Naive thymus-derived CD4-positive, alpha-beta T cell (primary cell): ENCODE data around the gene PARL. TPM values are rescaled to one million over a fixed set of nuclear protein-coding genes. Genes with fewer than 3 reads are reported as not detected.

ENCODE experiments used
- ATAC-seq: fragments of 150-1000 bp; cut with Tn5 transposase; 2 replicates; pipeline ENCODE4 v1.10.0; 2021; ENCODE audit warnings: mild to moderate bottlenecking, moderate library complexity
- CTCF ChIA-PET: fragments of 350-600 bp; sonication (Branson Sonifier 250); formaldehyde crosslinking; loops from one replicate; lab custom pipeline; 2021; ENCODE audit warnings: antibody characterized with exemption; lab: Charles Lee
- POLR2A ChIA-PET: fragments of 350-600 bp; sonication (Branson Sonifier 250); formaldehyde crosslinking; loops from one replicate; lab custom pipeline; 2021; ENCODE audit warnings: antibody characterized with exemption, inconsistent platforms; lab: Charles Lee
- DNase-seq, 9 donors: peaks; one replicate each; pipeline versions ENCODE4 v3.0.0 to v3.0.0-alpha.2; 2020 to 2022; ENCODE audit warnings: mixed read lengths in 1 of 9
- H3K27ac ChIP-seq: one replicate; pipeline ENCODE4 v1.7.0; 2013; ENCODE audit warnings: mild to moderate bottlenecking, low read depth, low read length, moderate library complexity
- H3K27me3 ChIP-seq, 2 donors: one replicate each; pipeline ENCODE4 v1.7.0; 2013; ENCODE audit warnings: low read length in 2 of 2, mild to moderate bottlenecking in 2 of 2, moderate library complexity in 2 of 2; ENCODE audit not compliant: control insufficient read depth in 2 of 2, insufficient read depth in 2 of 2
- H3K36me3 ChIP-seq, 3 experiments: 1 replicate in 2 of 3; 2 replicates in 1 of 3; pipeline ENCODE4 v1.7.0; 2013; ENCODE audit warnings: low read length in 3 of 3, mild to moderate bottlenecking in 3 of 3, moderate library complexity in 1 of 3; ENCODE audit not compliant: insufficient read depth in 3 of 3, control insufficient read depth in 2 of 3
- H3K4me1 ChIP-seq, 2 donors: one replicate each; pipeline ENCODE4 v1.7.0; 2013; ENCODE audit warnings: low read length in 2 of 2, mild to moderate bottlenecking in 2 of 2, moderate library complexity in 1 of 2; ENCODE audit not compliant: control insufficient read depth in 2 of 2, insufficient read depth in 2 of 2
- H3K4me3 ChIP-seq: 2 replicates; pipeline ENCODE4 v1.7.0; 2013; ENCODE audit warnings: mild to moderate bottlenecking, low read length
- H3K9me3 ChIP-seq, 3 experiments: 1 replicate in 2 of 3; 2 replicates in 1 of 3; pipeline ENCODE4 v1.7.0; 2013; ENCODE audit warnings: low read length in 3 of 3; ENCODE audit not compliant: control insufficient read depth in 2 of 3
- H3K27ac Mint-ChIP-seq, 9 donors: one replicate each; pipeline ENCODE4 v1.8.0; 2020 to 2022; ENCODE audit warnings: mixed read lengths in 9 of 9, mild to moderate bottlenecking in 8 of 9, moderate library complexity in 5 of 9, inconsistent platforms in 2 of 9
- H3K27me3 Mint-ChIP-seq, 5 donors: one replicate each; pipeline ENCODE4 v1.8.0; 2021 to 2022; ENCODE audit warnings: mixed read lengths in 5 of 5, mild to moderate bottlenecking in 1 of 5
- H3K36me3 Mint-ChIP-seq, 5 donors: one replicate each; pipeline ENCODE4 v1.8.0; 2020 to 2022; ENCODE audit warnings: mixed read lengths in 5 of 5, mild to moderate bottlenecking in 3 of 5, inconsistent platforms in 1 of 5
- H3K4me1 Mint-ChIP-seq, 7 donors: one replicate each; pipeline ENCODE4 v1.8.0; 2020 to 2022; ENCODE audit warnings: mixed read lengths in 7 of 7, mild to moderate bottlenecking in 3 of 7, inconsistent platforms in 1 of 7
- H3K4me3 Mint-ChIP-seq, 10 donors: one replicate each; pipeline ENCODE4 v1.8.0; 2020 to 2022; ENCODE audit warnings: mild to moderate bottlenecking in 10 of 10, mixed read lengths in 10 of 10, moderate library complexity in 6 of 10, inconsistent platforms in 2 of 10
- H3K9me3 Mint-ChIP-seq, 11 donors: one replicate each; pipeline ENCODE4 v1.8.0; 2020 to 2022; ENCODE audit warnings: mixed read lengths in 11 of 11, mild to moderate bottlenecking in 4 of 11, inconsistent platforms in 1 of 11, moderate library complexity in 1 of 11
- intact Hi-C, 2 donors: fragments of 100-400 bp; cut with micrococcal nuclease; formaldehyde crosslinking; loops; one replicate each; pipeline ENCODE4 v1.15.1; 2023
- polyA plus RNA-seq, 2 donors: library from polyadenylated mRNA; unstranded; fragments of 300-500 nt; fragmentation: Illumina TruSeq; gene quantifications; one replicate each; pipeline ENCODE4 v1.2.3, GENCODE V29; 2021
- total RNA-seq, 6 experiments: library from RNA in 5 of 6; stranded (reverse) in 5 of 6; gene quantifications; 1 replicate in 5 of 6; 2 replicates in 1 of 6; pipeline ENCODE4 v1.2.3 and lab custom pipeline; 2021 to 2026

Gene PARL
- total and polyA plus RNA-seq, 7 experiments from 2014 or later: 41.6 to 130 (median 49.1) TPM

DNA sequence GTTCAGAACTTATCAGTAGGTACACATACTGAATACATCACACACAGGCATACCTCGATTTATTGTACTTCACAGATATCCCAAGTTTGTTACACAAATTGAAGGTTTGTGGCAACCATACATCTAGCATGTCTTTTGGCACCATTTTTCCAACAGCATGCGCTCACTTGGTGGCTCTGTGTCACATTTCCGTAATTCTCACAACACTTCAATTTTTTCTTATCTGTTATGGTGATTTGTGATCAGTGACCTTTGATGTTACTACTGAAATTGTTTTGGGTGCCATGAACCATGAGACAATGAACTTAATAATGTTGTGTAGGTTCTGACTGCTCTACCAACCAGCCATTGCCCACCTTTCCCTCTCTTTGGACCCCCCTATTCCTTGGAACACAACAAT, 10.8 kb downstream of the PARL start:
- no peak for DNase-seq

DNA sequence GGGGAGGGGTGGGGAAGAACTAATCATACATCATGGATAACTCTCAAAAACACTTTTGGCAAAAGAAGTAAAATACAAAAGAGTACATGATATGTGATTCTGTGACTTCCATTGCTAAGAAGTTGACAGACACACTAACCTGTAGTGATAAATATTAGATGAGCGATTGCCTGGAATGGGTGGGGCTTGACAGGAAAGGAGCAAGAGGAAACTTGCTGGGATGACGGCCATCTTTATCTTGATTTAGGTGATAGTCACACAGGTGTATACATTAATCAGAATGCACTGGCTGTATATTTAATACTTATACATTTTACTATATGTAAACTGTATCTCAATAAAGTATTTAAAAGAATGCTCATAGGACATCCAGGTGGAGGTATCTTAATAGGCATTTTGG, 13.1 kb downstream of the PARL start:
- DNase-seq (no peak), ATAC-seq (no peak)
- no peaks in the 10 kb centered on the region for H3K27me3 ChIP-seq
- no peak overlapping the region for H3K4me3 ChIP-seq
- no peaks in the 10 kb centered on the region for H3K27me3 Mint-ChIP-seq
- H3K4me1 Mint-ChIP-seq: peaks cover 13 to 58% (median 48%) of the 10 kb centered on the region in 7 donors
- H3K27ac Mint-ChIP-seq: peak overlapping the region in 1 of 9 donors; percentile 5
- ChIA-PET POLR2A (interaction anchor here (0.8 kb wide), 1 partner anchor 27 kb away, joined by 3 read pairs; no protein-coding TSS in a partner anchor), CTCF (no interaction called here)
- no peaks in the 10 kb centered on the region for H3K9me3 Mint-ChIP-seq
- intact Hi-C loops: no loop called here
- no peak overlapping the region for H3K4me3 Mint-ChIP-seq
- peaks cover 0 to 11% (median 6%) of the 10 kb centered on the region in 5 donors for H3K36me3 Mint-ChIP-seq
- H3K27ac ChIP-seq: no peak overlapping the region
- peaks cover under 1 to 28% (median 7%) of the 10 kb centered on the region in 3 experiments for H3K36me3 ChIP-seq
- H3K4me1 ChIP-seq: peaks cover 0 to 14% of the 10 kb centered on the region in 2 donors
- no peaks in the 10 kb centered on the region for H3K9me3 ChIP-seq

More for the DNA sequence above, 10.8 kb downstream of the PARL start:
- no peak for ATAC-seq
- Mint-ChIP-seq H3K4me1 (peaks cover 28 to 79% (median 66%) of the 10 kb centered on the region in 7 donors), H3K4me3 (peak overlapping the region in 1 of 10 donors; percentile 9), H3K27ac (no peak overlapping the region), H3K27me3 (no peaks in the 10 kb centered on the region), H3K9me3 (no peaks in the 10 kb centered on the region), H3K36me3 (peaks cover 0 to 16% (median 12%) of the 10 kb centered on the region in 5 donors)
- intact Hi-C loops: no loop called here
- H3K36me3 ChIP-seq: peaks cover 0 to 10% (median 0%) of the 10 kb centered on the region in 3 experiments
- no peak overlapping the region for H3K27ac ChIP-seq
- no peak overlapping the region for H3K4me3 ChIP-seq
- no peaks in the 10 kb centered on the region for H3K27me3 ChIP-seq
- ChIA-PET POLR2A (interaction anchor here (1.4 kb wide), 1 partner anchor 11 kb away, joined by 5 read pairs; the partner anchor contains the start of gene PARL), CTCF (no interaction called here)
- H3K4me1 ChIP-seq: peaks cover 0 to 14% of the 10 kb centered on the region in 2 donors
- H3K9me3 ChIP-seq: no peaks in the 10 kb centered on the region

DNA sequence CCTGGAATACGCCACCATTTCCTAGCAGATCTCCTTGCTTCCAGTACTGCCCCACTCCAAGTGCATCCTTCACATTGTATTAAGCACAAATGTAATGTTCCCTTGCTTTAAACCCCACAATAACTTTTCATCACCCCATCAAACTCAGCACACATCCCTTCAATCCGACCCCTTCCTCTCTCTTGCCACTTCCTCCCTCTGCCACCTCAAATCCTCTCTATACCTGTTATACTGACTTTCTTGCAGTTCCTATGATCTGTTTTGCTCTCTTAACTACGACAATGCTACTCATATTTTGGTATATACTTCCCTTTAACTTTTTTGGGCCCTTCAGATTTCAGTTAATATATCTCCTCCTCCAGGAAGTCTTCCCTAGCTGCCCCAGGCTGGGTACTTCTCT, 14.1 kb downstream of the PARL start:
- intact Hi-C loops: no loop called here
- DNase-seq (peak in 5 of 9 donors; percentile 24 to 52 (median 36)), ATAC-seq (peak; percentile 53)
- Histone ChIP-seq H3K9me3 (no peaks in the 10 kb centered on the region), H3K27ac (peak overlapping the region; percentile 27), H3K27me3 (no peaks in the 10 kb centered on the region), H3K4me3 (no peak overlapping the region), H3K4me1 (peaks cover 0 to 14% of the 10 kb centered on the region in 2 donors), H3K36me3 (peaks cover 6 to 31% (median 15%) of the 10 kb centered on the region in 3 experiments)
- CTCF ChIA-PET: no interaction called here
- Mint-ChIP-seq H3K27ac (peak overlapping the region in 8 of 9 donors; percentile 1 to 64 (median 8)), H3K4me3 (peak overlapping the region in 4 of 10 donors; percentile 0 to 2 (median 2)), H3K9me3 (no peaks in the 10 kb centered on the region), H3K27me3 (no peaks in the 10 kb centered on the region), H3K36me3 (peaks cover 0 to 14% (median 6%) of the 10 kb centered on the region in 5 donors), H3K4me1 (peaks cover 13 to 48% (median 44%) of the 10 kb centered on the region in 7 donors)
- POLR2A ChIA-PET: no interaction called here

DNA sequence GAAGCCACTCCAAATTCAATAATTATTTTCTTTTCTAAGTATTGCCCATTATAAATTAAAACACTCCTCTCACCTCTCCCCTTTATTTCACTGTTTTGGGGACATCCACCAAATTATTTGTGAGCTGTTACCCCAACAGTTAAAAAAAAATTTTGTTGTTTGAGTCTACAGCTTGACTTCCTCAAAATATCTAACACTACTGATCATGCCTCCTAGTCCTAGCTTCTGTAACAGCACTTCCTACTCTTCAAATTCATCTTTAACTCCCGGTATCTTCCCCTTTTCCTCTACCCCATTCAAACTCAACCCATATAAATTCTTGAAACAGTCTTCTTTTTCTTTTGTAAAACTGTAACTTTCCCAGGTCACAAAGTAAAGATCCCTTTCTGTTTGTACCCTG, 15.9 kb downstream of the PARL start:
- ChIA-PET CTCF (no interaction called here), POLR2A (interaction anchor here (0.6 kb wide), 1 partner anchor 428 kb away, joined by 3 read pairs; no protein-coding TSS in a partner anchor)
- Mint-ChIP-seq H3K4me3 (no peak overlapping the region), H3K9me3 (no peaks in the 10 kb centered on the region), H3K4me1 (peaks cover 13 to 37% (median 34%) of the 10 kb centered on the region in 7 donors), H3K36me3 (peaks cover 0 to 24% (median 8%) of the 10 kb centered on the region in 5 donors), H3K27ac (peak overlapping the region in 2 of 9 donors; percentile 1 to 48), H3K27me3 (no peaks in the 10 kb centered on the region)
- peaks cover 6 to 42% (median 28%) of the 10 kb centered on the region in 3 experiments for H3K36me3 ChIP-seq
- peaks cover 0 to 11% of the 10 kb centered on the region in 2 donors for H3K4me1 ChIP-seq
- no peak overlapping the region for H3K4me3 ChIP-seq
- ATAC-seq (peak; percentile 70), DNase-seq (no peak)
- intact Hi-C loops: no loop called here
- H3K27me3 ChIP-seq: no peaks in the 10 kb centered on the region
- H3K27ac ChIP-seq: no peak overlapping the region
- no peaks in the 10 kb centered on the region for H3K9me3 ChIP-seq

DNA sequence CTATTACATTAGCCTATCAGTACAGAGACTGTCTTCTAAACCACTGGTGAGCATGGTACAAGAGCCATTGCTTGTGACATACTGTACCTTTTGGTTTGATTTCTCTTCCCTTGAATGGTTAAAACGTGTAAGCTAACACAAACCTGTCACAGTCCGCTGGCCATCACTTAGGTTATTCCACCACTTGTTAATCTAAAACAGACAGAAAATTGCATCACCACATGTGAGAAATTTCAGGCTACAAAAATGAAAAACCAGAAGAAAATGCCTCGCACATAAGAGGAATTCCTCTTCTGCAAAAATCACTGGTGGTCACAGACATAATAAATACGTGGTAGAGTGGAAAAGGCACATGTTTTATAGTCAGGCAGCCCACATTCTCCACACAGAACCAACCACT, 22.1 kb downstream of the PARL start:
- Histone ChIP-seq H3K4me1 (no peaks in the 10 kb centered on the region), H3K27ac (no peak overlapping the region), H3K36me3 (peaks cover 21 to 80% (median 30%) of the 10 kb centered on the region in 3 experiments), H3K27me3 (no peaks in the 10 kb centered on the region), H3K9me3 (no peaks in the 10 kb centered on the region), H3K4me3 (no peak overlapping the region)
- Mint-ChIP-seq H3K9me3 (no peaks in the 10 kb centered on the region), H3K27me3 (no peaks in the 10 kb centered on the region), H3K36me3 (peaks cover 10 to 58% (median 17%) of the 10 kb centered on the region in 5 donors), H3K27ac (no peak overlapping the region), H3K4me1 (peaks cover 0 to 7% (median 0%) of the 10 kb centered on the region in 7 donors), H3K4me3 (no peak overlapping the region)
- ATAC-seq: no peak
- DNase-seq: no peak
- ChIA-PET POLR2A (interaction anchor here (0.6 kb wide), 1 partner anchor 156 kb away, joined by 3 read pairs; no protein-coding TSS in a partner anchor), CTCF (interaction anchor here (0.7 to 1.2 kb wide), 2 partner anchors 22 to 401 kb away, joined by 3 to 4 read pairs; partner anchors contain the start of gene PARL)
- intact Hi-C loops: no loop called here

DNA sequence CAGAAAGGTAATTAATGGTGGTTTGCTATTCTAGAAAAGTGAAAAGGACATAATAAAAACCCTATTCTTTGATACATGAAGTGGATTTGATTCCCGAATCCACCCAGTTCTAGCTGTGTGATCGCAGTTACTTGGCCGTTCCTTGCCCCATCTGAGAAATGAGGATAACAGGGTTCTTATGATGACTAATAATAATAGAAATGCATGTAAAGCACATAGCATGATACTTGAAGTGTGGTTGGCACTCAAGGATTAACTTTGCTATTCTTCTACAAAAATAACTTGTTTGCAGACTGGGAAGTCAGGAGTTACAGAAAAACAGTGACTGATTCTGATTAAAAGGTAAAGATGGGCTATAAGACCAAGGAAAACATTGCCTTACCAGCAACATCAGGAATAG, 26.8 kb downstream of the PARL start:
- Histone ChIP-seq H3K4me1 (no peaks in the 10 kb centered on the region), H3K9me3 (no peaks in the 10 kb centered on the region), H3K36me3 (peaks cover 4 to 48% (median 12%) of the 10 kb centered on the region in 3 experiments), H3K27me3 (no peaks in the 10 kb centered on the region), H3K4me3 (no peak overlapping the region), H3K27ac (no peak overlapping the region)
- CTCF ChIA-PET: no interaction called here
- DNase-seq: no peak
- H3K9me3 Mint-ChIP-seq: no peaks in the 10 kb centered on the region
- no peak for ATAC-seq
- intact Hi-C loops: no loop called here
- H3K4me3 Mint-ChIP-seq: no peak overlapping the region
- peaks cover 14 to 72% (median 26%) of the 10 kb centered on the region in 5 donors for H3K36me3 Mint-ChIP-seq
- H3K27ac Mint-ChIP-seq: peak overlapping the region in 3 of 9 donors; percentile 34 to 76 (median 53)
- H3K27me3 Mint-ChIP-seq: no peaks in the 10 kb centered on the region
- peaks cover 0 to 10% (median 0%) of the 10 kb centered on the region in 7 donors for H3K4me1 Mint-ChIP-seq
- POLR2A ChIA-PET: no interaction called here
